GM21576 (cell line): ENCODE results near the gene TMEM11.

Experiments used
- ATAC-seq: cut with Tn5 transposase; IDR thresholded peaks from one replicate; pipeline ENCODE4 v1.9.1; 2021; ENCODE audit warnings: mild to moderate bottlenecking, moderate library complexity; ENCODE audit not compliant: unreplicated experiment

Gene TMEM11

DNA sequence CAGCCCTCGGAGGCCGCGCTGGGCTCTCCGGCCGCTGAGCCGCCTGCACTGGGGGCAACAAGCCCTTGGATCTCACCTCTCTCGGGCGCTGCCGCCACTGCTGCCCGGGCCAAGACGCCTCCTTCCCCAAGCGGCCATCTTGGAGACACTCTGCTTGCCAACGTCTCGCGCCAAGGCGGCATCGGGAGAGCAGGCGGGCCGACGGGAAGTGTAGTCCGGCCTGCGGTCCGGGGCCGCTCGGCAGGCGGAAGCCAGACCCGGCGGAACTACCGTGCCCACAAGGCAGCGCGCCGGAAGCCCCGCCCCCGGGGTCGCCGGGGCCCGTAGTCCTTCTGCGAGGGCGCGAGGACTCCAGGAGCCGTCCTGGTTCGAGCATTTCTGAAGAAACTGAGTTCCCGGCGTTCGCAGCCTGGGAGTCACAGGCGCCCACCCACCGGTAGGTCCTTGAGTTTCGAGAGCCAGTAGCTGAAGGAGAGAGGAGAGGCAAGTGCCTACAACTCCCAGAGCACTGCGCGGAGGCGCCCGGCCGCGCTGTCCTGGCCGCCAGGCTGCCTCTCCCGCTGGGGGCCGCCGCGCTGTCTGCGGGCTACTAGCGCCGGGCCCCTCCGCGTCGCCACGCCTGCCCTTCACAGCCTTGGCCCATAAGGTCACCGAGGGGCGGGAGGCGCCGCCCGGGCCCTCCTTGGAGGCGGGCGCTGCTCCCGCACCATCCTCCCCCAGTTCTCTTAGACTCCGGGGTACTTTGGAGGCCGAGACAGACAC lies at the start of gene TMEM11:
TMEM11 (minus strand) TSS at position 147 of the 762 bp plus-strand sequence; CDS start at position 138, 9 bp downstream.
- ATAC-seq: peak; percentile 86

DNA sequence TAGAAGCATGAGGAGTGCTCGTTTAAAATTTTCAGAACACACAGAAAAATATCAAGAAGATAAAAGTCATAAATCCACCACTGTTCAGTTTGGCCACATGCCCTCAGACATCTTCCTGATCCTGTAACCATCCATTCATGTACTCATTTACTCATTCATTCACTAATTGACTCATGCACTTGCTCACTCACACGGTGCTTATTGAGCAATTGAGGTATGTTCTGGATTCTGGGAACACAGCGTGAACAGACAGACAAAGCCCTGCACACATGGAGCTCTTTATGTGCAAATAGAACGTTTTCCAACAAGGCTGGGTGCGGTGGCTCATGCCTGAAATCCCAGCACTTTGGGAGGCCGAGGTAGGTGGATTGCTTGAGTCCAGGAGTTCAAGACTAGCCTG lies 49.4 kb upstream of the TMEM11 start:
- no peak for ATAC-seq

DNA sequence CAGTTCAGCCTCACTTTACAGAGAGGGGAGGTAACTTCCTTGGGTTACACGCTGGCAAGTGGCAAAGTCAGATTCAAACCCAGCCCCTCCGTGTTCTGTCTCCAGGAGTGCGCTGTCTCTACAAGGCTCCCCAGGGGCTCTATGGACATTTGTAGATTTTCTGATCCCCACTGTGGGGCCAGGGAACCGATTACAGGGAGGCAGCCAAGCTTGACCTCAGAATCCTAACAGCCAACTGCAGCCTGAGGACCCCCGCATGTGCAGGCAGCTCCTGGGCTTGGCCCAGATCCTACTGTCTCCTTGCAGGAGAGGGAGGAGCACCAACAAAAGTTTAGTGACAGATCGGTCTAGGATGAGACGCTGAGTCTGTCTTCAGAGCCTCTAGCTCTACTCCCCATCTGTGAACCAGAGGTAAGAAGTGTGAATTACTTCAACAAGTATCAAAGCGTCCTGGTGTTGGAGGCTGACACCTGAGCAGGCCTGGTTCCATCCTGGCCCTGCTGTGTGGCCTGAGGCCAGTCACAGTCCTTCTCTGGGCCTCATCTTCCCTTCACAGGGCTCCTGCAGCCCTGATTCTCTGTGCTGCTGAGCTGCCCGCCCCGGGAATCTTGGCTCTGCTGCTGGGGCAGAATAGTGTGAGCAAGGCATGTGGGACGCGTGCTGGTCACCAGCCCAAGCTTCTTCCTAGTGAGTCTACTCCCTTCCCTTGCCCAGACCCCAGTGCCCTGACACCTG lies 48.5 kb upstream of the TMEM11 start:
- ATAC-seq: no peak

GRCh38 chr17:21258593-21258992 lies 44.6 kb upstream of the TMEM11 start:
- no peak for ATAC-seq

DNA sequence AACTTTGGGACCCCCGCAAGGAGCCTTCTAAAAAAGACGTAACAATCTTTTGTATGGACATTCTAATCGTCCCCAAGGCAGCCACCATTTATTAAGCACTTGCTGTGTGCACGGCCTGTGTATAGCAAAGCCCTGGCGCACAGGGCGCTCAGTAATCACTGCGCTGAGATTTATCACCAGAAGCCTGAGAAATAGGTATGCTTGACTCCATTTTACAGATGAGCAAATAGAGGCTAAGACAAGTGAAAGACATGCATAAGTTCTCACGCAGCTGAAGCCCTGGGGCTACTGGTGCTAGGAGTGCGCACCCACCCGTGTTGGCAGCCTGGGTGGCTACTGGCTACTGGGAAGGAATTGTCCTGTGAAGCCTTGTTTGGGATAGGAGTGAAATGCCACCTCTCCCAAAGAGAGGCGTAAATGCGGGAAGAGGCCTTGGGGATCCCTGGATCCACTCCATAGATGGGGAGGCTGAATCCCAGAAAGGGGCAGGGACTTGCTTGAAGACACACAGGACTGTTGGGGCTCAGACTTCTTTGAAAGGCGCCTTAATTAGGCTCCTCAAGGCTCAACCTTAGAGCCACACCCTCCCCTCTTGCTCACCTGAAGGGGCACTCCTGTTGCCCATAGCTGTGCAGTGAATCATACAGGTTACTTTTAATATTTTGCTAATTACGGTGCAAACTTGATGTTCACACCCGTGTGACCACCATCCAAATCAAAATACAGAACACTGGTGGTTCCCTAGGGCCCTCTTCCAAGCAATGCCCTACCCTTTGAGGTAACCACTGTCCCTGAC lies 39.9 kb upstream of the TMEM11 start:
- no peak for ATAC-seq

GRCh38 chr17:21252796-21253645 lies 39.1 kb upstream of the TMEM11 start, which contains the start of gene NATD1:
Gene NATD1, minus strand, starts transcription at chr17:21253410. Its CDS starts 146 bp downstream, at chr17:21253264.
- peak; percentile 65 for ATAC-seq

- no peak for ATAC-seq
Observed at GRCh38 chr17:21252289-21252795, 38.4 kb upstream of the TMEM11 start.

GRCh38 chr17:21251337-21252010 lies 37.5 kb upstream of the TMEM11 start:
- ATAC-seq: no peak

- ATAC-seq: no peak
Observed at GRCh38 chr17:21250854-21251253, 36.9 kb upstream of the TMEM11 start.

DNA sequence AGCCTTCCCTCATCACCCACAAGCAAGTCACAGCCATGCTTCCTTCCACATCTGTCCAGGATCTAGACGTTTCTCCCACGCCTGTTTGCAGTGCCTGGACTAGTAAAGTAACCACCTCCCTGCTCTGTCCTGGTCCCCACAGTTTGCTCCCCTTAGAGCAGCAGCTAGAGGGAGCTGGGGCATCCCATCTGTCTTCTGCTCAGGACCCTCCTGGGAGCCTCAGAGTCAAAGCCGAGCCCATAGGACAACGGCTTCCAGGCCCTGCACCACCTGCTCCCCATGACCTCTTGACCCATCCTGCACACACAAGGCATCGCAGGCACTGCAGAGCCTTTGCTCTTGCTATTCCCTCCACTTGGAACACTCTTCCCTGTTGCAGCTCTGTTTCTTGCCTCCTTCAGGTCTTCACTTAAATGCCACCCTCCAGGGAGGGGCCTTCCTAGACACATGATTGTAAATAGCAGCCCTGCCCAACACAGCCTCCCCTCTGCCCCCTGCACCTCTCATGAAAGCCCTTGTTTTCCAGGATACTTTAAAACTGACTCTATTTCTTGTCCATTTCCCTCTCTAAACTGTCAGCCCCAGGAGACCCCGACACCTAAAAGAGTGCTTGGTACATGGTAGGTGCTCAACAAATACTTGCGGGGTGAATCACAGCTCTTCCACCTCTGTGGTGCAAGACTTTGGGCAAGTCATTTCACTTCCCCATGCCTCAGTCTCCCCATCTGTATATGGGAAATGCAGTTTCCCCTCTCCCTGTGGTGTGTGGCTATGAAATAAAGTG lies 36.2 kb upstream of the TMEM11 start:
- no peak for ATAC-seq

GRCh38 chr17:21249086-21249795 lies 35.3 kb upstream of the TMEM11 start:
- ATAC-seq: no peak

DNA sequence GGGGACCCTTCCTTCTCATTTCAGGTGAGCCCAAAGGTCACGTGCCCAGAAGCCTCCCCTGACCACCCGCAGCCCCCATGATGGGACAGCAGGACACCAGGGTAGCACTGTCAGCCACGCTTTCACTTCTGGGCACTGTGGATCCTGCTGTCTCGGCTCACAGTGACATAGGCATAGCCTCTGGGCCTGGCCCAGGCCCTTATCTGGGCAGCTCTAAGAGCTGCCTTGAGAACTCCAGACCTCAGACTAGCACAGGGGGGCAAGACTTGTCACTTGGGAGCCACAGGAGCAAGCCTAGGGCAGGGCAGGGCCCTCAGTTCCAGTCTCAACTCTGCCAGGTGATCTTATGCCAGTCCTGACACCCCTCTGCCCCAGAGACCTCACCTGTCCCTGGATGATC lies 34.5 kb upstream of the TMEM11 start:
- no peak for ATAC-seq

GRCh38 chr17:21247552-21248258 lies 33.7 kb upstream of the TMEM11 start:
- no peak for ATAC-seq

DNA sequence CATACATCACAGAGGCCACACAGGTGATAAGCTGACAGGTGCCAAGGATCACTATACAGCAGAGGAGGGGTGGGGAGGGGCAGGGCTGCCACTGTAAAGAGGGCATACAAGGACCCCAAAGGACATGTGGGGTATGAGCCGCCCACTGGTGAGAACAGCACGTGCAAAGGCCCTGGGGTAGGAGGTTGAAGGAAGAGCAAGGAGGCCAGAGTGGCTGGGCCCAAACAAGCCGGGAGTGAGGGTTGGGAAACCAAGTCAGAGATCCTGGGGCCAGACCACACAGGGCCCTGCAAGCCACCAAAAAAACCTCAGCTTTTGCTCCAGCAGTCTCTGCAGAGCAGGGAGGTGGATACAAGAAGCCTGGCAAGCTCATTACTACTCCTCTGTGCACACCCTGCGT lies 32.7 kb upstream of the TMEM11 start:
- no peak for ATAC-seq

- ATAC-seq: no peak
Observed at GRCh38 chr17:21245639-21246084, 31.7 kb upstream of the TMEM11 start.

- no peak for ATAC-seq
Observed at GRCh38 chr17:21243516-21244303, 29.7 kb upstream of the TMEM11 start.
